Body of pancreas (tissue), 4 donors: ENCODE results near the gene TRPC1. TPM values are rescaled to one million over a fixed set of nuclear protein-coding genes. Genes with fewer than 3 reads are reported as not detected.
A peak's percentile ranks its signal among the peaks of the same experiment; 100 is the strongest.

Source experiments
- ATAC-seq: fragments of 150-250 bp; one replicate; pipeline ENCODE4 v1.9.1; 2016
- DNase-seq, 4 donors: peaks; one replicate each; pipeline ENCODE4 v3.0.0-alpha.2; 2019
- H3K27ac ChIP-seq, 4 donors: fragments of 200-600 bp; sonication (generic); 1 replicate in 3 of 4; 2 replicates in 1 of 4; pipeline versions ENCODE4 v1.5.1 to v1.6.1; 2016 to 2019; ENCODE audit warnings: mild to moderate bottlenecking in 1 of 4, mixed read lengths in 1 of 4, moderate library complexity in 1 of 4
- H3K27me3 ChIP-seq, 2 donors: fragments of 200-600 bp; sonication (generic); one replicate each; pipeline ENCODE4 v1.6.0; 2016; ENCODE audit warnings: mild to moderate bottlenecking in 1 of 2
- H3K36me3 ChIP-seq, 2 donors: fragments of 200-600 bp; sonication (generic); replicated peaks in 1 of 2; 2 replicates each; pipeline ENCODE4 v1.5.1; 2016; ENCODE audit warnings: low read depth in 2 of 2; ENCODE audit not compliant: insufficient read depth in 1 of 2
- H3K4me1 ChIP-seq: fragments of 200-600 bp; sonication (generic); one replicate; pipeline ENCODE4 v1.6.0; 2016
- H3K4me3 ChIP-seq, 2 donors: fragments of 200-600 bp; sonication (generic); 1 replicate in 1 of 2; 2 replicates in 1 of 2; pipeline ENCODE4 v1.5.1; 2016 to 2019
- H3K9me3 ChIP-seq, 3 donors: fragments of 200-600 bp; sonication (generic); 1 replicate in 2 of 3; 2 replicates in 1 of 3; pipeline ENCODE4 v1.5.1; 2016
- CTCF ChIP-seq, 7 experiments: fragments of 450-650 bp in 4 of 7; fragments of 200-600 bp in 3 of 7; sonication (generic) in 3 of 7; IDR thresholded peaks; one replicate each; pipeline ENCODE4 v1.5.1; 2016 to 2019; ENCODE audit warnings: antibody characterized with exemption in 7 of 7
- POLR2A ChIP-seq, 3 donors: fragments of 450-650 bp; IDR thresholded peaks; one replicate each; pipeline ENCODE4 v1.6.1; 2016; ENCODE audit warnings: antibody characterized with exemption in 3 of 3, mild to moderate bottlenecking in 2 of 3
- WGBS, 2 donors: methylation state at CpG; one replicate each; pipeline ENCODE4 v1.1.5; 2017; 5-methylcytosine and 5-hydroxymethylcytosine counted together
- intact Hi-C: fragments of 100-400 bp; cut with DNase I; formaldehyde crosslinking; loops from one replicate; pipeline ENCODE4 v1.15.1; 2023
- small RNA-seq: library from RNA; depleted of rRNA; stranded (forward); fragments of <200 nt; gene quantifications from one replicate; pipeline ENCODE3, GENCODE V24; 2016
- total RNA-seq, 2 donors: library from RNA; depleted of rRNA; stranded (reverse); fragments of >200 nt; gene quantifications; one replicate each; pipeline ENCODE4 v1.1.0, GENCODE V29; 2016

The TRPC1 gene
- total RNA-seq, 2 donors from 2014 or later = 6.9 to 7.5 TPM

- intact Hi-C loops = no loop called here
- H3K27me3 ChIP-seq = no peaks in the 10 kb centered on the region
- H3K4me1 ChIP-seq = peaks cover 11% of the 10 kb centered on the region
- no peaks in the 10 kb centered on the region for H3K36me3 ChIP-seq
- no peak overlapping the region for H3K27ac ChIP-seq
- 81 to 82% methylated on average over 2 of the region's 2 CpGs for WGBS, 2 donors
- TF ChIP-seq POLR2A (IDR thresholded peaks at IDR 0.05) = no peak
- TF ChIP-seq CTCF (IDR thresholded peaks at IDR 0.05) = no peak
- no peaks in the 10 kb centered on the region for H3K9me3 ChIP-seq
- no peak for ATAC-seq
- DNase-seq = peak in 1 of 4 donors; percentile 51
- no peak overlapping the region for H3K4me3 ChIP-seq
These were observed 126.7 kb downstream of the TRPC1 start for GRCh38 chr3:142850395-142851023.

GRCh38 chr3:142852009-142852408 lies 128.2 kb downstream of the TRPC1 start:
- ATAC-seq (no peak), DNase-seq (no peak)
- H3K27me3 ChIP-seq = no peaks in the 10 kb centered on the region
- TF ChIP-seq POLR2A (IDR thresholded peaks at IDR 0.05) = no peak
- TF ChIP-seq CTCF (IDR thresholded peaks at IDR 0.05) = no peak
- no peaks in the 10 kb centered on the region for H3K36me3 ChIP-seq
- WGBS, 2 donors = 61 to 66% methylated on average over 4 of the region's 4 CpGs
- intact Hi-C loops = no loop called here
- peaks cover 7% of the 10 kb centered on the region for H3K4me1 ChIP-seq
- no peak overlapping the region for H3K4me3 ChIP-seq
- no peaks in the 10 kb centered on the region for H3K9me3 ChIP-seq
- H3K27ac ChIP-seq = no peak overlapping the region

GRCh38 chr3:142853270-142854168 lies 129.7 kb downstream of the TRPC1 start:
- no peaks in the 10 kb centered on the region for H3K27me3 ChIP-seq
- no peaks in the 10 kb centered on the region for H3K4me1 ChIP-seq
- DNase-seq = peak in 3 of 4 donors; percentile 11 to 38 (median 36)
- H3K9me3 ChIP-seq = no peaks in the 10 kb centered on the region
- 21 to 28% methylated on average over 10 of the region's 10 CpGs for WGBS, 2 donors
- H3K4me3 ChIP-seq = no peak overlapping the region
- TF ChIP-seq POLR2A (IDR thresholded peaks at IDR 0.05) (no peak), CTCF (IDR thresholded peaks at IDR 0.05) (no peak)
- H3K27ac ChIP-seq = no peak overlapping the region
- no peaks in the 10 kb centered on the region for H3K36me3 ChIP-seq
- ATAC-seq = no peak
- intact Hi-C loops = no loop called here

- intact Hi-C loops = no loop called here
- H3K4me1 ChIP-seq = no peaks in the 10 kb centered on the region
- ATAC-seq = peak; percentile 97
- H3K27me3 ChIP-seq = no peaks in the 10 kb centered on the region
- H3K4me3 ChIP-seq = no peak overlapping the region
- DNase-seq = peak; percentile 70 to 85 (median 82)
- TF ChIP-seq POLR2A (IDR thresholded peaks at IDR 0.05) (no peak), CTCF (IDR thresholded peaks at IDR 0.05) (peak in 6 of 7 experiments; percentile 36 to 81 (median 69))
- no peak overlapping the region for H3K27ac ChIP-seq
- H3K9me3 ChIP-seq = no peaks in the 10 kb centered on the region
- H3K36me3 ChIP-seq = no peaks in the 10 kb centered on the region
- WGBS, 2 donors = 15 to 18% methylated on average over 5 to 6 of the region's 6 CpGs
These were observed 133.2 kb downstream of the TRPC1 start for GRCh38 chr3:142857056-142857455.

Small RNA genes within 50 kb of the gene (small RNA-seq; reads per million reads assigned to genes)
- not detected for gene RNU7-47P

Other genes with a start within 250 kb of the TRPC1 start
- 10 to 100 TPM; 18.2 to 18.8 TPM for gene ATR, start 145.3 kb upstream of the TRPC1 start, total RNA-seq
- 10 to 100 TPM in 1 of 2 donors, 1 to 10 TPM in 1; 6.3 to 21.8 TPM for gene PLS1, start 127.6 kb upstream of the TRPC1 start, total RNA-seq
- gene PCOLCE2, start 165.0 kb downstream of the TRPC1 start, total RNA-seq = 10 to 100 TPM in 1 of 2 donors, 1 to 10 TPM in 1; 1.6 to 41.5 TPM
- gene PAQR9, start 239.6 kb downstream of the TRPC1 start, total RNA-seq = under 1 TPM; 0.26 to 0.33 TPM